HepG2 (cell line): ENCODE data around the gene MATR3. TPM values are rescaled to one million over a fixed set of nuclear protein-coding genes. Genes with fewer than 3 reads are reported as not detected.

Experiments
- ATAC-seq: fragments of 200-7000 bp; cut with Tn5 transposase; 3 replicates; pipeline ENCODE4 v1.9.1; 2020; ENCODE audit warnings: mild to moderate bottlenecking, moderate library complexity
- BruUV-seq: library from RNA; stranded (reverse); fragments of 400-500 nt; replicated peaks from 2 replicates; lab custom pipeline; 2021; lab: Mats Ljungman, UMichigan
- CTCF ChIA-PET: fragments of 300-600 bp; formaldehyde crosslinking; extraction: SDS; loops from one replicate; lab custom pipeline; 2021; ENCODE audit warnings: low total read pairs, inconsistent platforms, low intra/inter-chr PET ratio; lab: Yijun Ruan, JAX
- POLR2A ChIA-PET: fragments of 350-600 bp; sonication (Branson Sonifier 250); formaldehyde crosslinking; loops from one replicate; lab custom pipeline; 2020; ENCODE audit warnings: antibody characterized with exemption, inconsistent platforms; lab: Yijun Ruan, JAX
- DNase-seq: peaks from one replicate; pipeline ENCODE4 v3.0.0-alpha.2; 2015; ENCODE audit warnings: low spot score
- FAIRE-seq: peaks from 3 replicates; lab custom pipeline; 2011; peaks lifted over from hg19 to GRCh38; lab: Jason Lieb, UNC
- H2AFZ ChIP-seq: one replicate; pipeline ENCODE4 v1.6.1; 2011; ENCODE audit warnings: low read length, inconsistent platforms
- H3K27ac ChIP-seq: fragments of 300-600 bp; 3 replicates; pipeline ENCODE4 v1.8.0; 2011; ENCODE audit warnings: mixed run types, mild to moderate bottlenecking, mixed read lengths, low read length, inconsistent platforms; ENCODE audit not compliant: insufficient read depth; ENCODE audit errors: extremely low read length
- H3K27me3 ChIP-seq, 2 experiments: fragments of 200-600 bp in 1 of 2; 2 replicates in 1 of 2; 3 replicates in 1 of 2; pipeline versions ENCODE4 v1.6.0 to v1.8.0; 2011; ENCODE audit warnings: low read length in 2 of 2, mild to moderate bottlenecking in 2 of 2, moderate library complexity in 2 of 2, inconsistent platforms in 1 of 2; ENCODE audit not compliant: insufficient read depth in 2 of 2, control insufficient read depth in 1 of 2
- H3K36me3 ChIP-seq, 2 experiments: fragments of 200-600 bp in 1 of 2; replicated peaks in 1 of 2; 2 replicates in 1 of 2; 3 replicates in 1 of 2; pipeline versions ENCODE4 v1.5.1 to v1.8.0; 2011; ENCODE audit warnings: low read length in 2 of 2, inconsistent platforms in 1 of 2; ENCODE audit not compliant: insufficient read depth in 2 of 2, control insufficient read depth in 1 of 2
- H3K4me1 ChIP-seq: 2 replicates; pipeline ENCODE4 v1.5.1; 2012; ENCODE audit warnings: low read length, inconsistent platforms; ENCODE audit not compliant: insufficient read depth
- H3K4me2 ChIP-seq: 2 replicates; pipeline ENCODE4 v1.6.0; 2011; ENCODE audit warnings: low read depth, low read length, inconsistent platforms
- H3K4me3 ChIP-seq, 3 experiments: fragments of 200-600 bp in 1 of 3; sonication (generic), shearing (Covaris generic) in 1 of 3; replicated peaks in 1 of 3; 2 replicates each; pipeline ENCODE4 v1.5.1; 2011 to 2016; ENCODE audit warnings: low read length in 3 of 3, inconsistent platforms in 2 of 3, low read depth in 2 of 3, mild to moderate bottlenecking in 2 of 3, control low read depth in 1 of 3, mixed read lengths in 1 of 3; ENCODE audit not compliant: insufficient read depth in 1 of 3
- H3K79me2 ChIP-seq: one replicate; pipeline ENCODE4 v1.6.1; 2011; ENCODE audit warnings: low read length, inconsistent platforms; ENCODE audit not compliant: insufficient read depth
- H3K9ac ChIP-seq: 2 replicates; pipeline ENCODE4 v1.6.0; 2011; ENCODE audit warnings: mild to moderate bottlenecking, low read depth, low read length, inconsistent platforms; ENCODE audit not compliant: insufficient read depth
- H3K9me3 ChIP-seq: 2 replicates; pipeline ENCODE4 v1.5.1; 2012; ENCODE audit warnings: mild to moderate bottlenecking, low read length
- H4K20me1 ChIP-seq: 2 replicates; pipeline ENCODE4 v1.6.0; 2011; ENCODE audit warnings: inconsistent platforms, mild to moderate bottlenecking, low read length, moderate library complexity; ENCODE audit not compliant: insufficient read depth
- CEBPB ChIP-seq: IDR thresholded peaks from 2 replicates; pipeline ENCODE4 v1.6.1; 2011; ENCODE audit warnings: low read depth, low read length, improper control_type of control experiment, borderline replicate concordance
- DNMT1 ChIP-seq: sonication (generic); formaldehyde crosslinking; IDR thresholded peaks from 2 replicates; pipeline ENCODE4 v1.5.1; 2020; ENCODE audit warnings: mild to moderate bottlenecking, missing genetic modification reagents
- FOXC1 ChIP-seq: sonication (generic); formaldehyde crosslinking; IDR thresholded peaks from 2 replicates; pipeline ENCODE4 v1.8.0; 2022; ENCODE audit warnings: mild to moderate bottlenecking, missing genetic modification reagents, borderline replicate concordance
- RBM22 ChIP-seq: fragments of 200-400 bp; formaldehyde crosslinking; optimal IDR thresholded peaks from 2 replicates; pipeline ENCODE3; 2017; ENCODE audit warnings: mild to moderate bottlenecking, low read length, moderate library complexity
- ZKSCAN1 ChIP-seq: fragments of 150-350 bp; IDR thresholded peaks from 2 replicates; pipeline ENCODE4 v1.6.1; 2014; ENCODE audit warnings: low read length
- ZNF850 ChIP-seq: sonication (generic); formaldehyde crosslinking; conservative IDR thresholded peaks from 2 replicates; pipeline ENCODE4 v1.9.0; 2021; ENCODE audit warnings: mild to moderate bottlenecking, missing genetic modification reagents
- WGBS: methylation state at CpG from one replicate; pipeline ENCODE4 v1.1.6; 2017; ENCODE audit warnings: low lambda C conversion rate; 5-methylcytosine and 5-hydroxymethylcytosine counted together
- in situ Hi-C: cut with HindIII; loops from 2 replicates; pipeline ENCODE4 v1.10.0; 2017; ENCODE audit warnings: low pct_unique_long_range_greater_than_20kb; ENCODE audit not compliant: extremely low pct_ligation_motif_present
- intact Hi-C: fragments of 100-400 bp; cut with micrococcal nuclease; formaldehyde crosslinking; loops from one replicate; pipeline ENCODE4 v1.10.0; 2022; ENCODE audit not compliant: unreplicated experiment
- polyA plus RNA-seq, 8 experiments: library from polyadenylated mRNA; depleted of rRNA in 3 of 8; stranded (reverse) in 7 of 8; unstranded in 1 of 8; fragments of >200 nt; fragmentation: Illumina TruSeq in 4 of 8; extraction: Trizol in 4 of 8; gene quantifications; 2 replicates each; pipeline versions ENCODE4 v1.2.1 to v1.2.3, GENCODE V29; 2011 to 2016; ENCODE audit warnings: low read depth in 4 of 8, missing spikeins in 1 of 8, mixed read lengths in 1 of 8; ENCODE audit not compliant: insufficient read depth in 1 of 8
- total RNA-seq, 5 experiments: library from RNA; depleted of rRNA; stranded (reverse); fragments of >200 nt; fragmentation: Illumina TruSeq; extraction: Trizol; gene quantifications; 2 replicates each; pipeline ENCODE4 v1.2.3, GENCODE V29; 2016; ENCODE audit warnings: low read depth in 1 of 5
- TF ChIP-seq, protein P1 (sequence below): sonication (generic); formaldehyde crosslinking; IDR thresholded peaks from 2 replicates; pipeline ENCODE4 v1.5.0; 2020; ENCODE audit warnings: mild to moderate bottlenecking, missing genetic modification reagents

The MATR3 gene
- total and polyA plus RNA-seq, 2 of the 13 experiments (the other 11 are each of a cell fraction or from before 2014, with no cell fraction given) = 94.2 to 341 TPM

DNA sequence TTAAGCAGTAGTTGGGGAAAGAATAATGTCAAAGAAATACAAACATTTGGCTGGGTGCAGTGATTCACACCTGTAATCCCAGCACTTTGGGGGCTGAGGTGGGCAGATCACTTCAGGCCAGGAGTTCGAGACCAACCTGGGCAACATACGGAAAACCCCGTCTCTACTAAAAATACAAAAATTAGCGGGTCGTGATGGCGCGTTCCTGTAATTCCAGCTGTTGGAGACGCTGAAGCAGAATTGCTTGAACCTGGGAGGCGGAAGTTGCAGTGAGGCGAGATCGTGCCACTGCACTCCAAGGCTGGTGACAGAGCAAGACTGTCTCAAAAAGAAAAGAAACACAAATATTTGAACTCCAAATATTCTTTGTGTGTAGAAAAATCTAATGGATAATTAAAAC lies 4.7 kb downstream of the MATR3 start:
- in situ Hi-C loops = no loop called here
- ATAC-seq (no peak), DNase-seq (no peak), FAIRE-seq (no peak)
- intact Hi-C loops = no loop called here
- ChIA-PET POLR2A (no interaction called here), CTCF (no interaction called here)
- 76% methylated on average over 11 of the region's 11 CpGs for WGBS
- TF ChIP-seq ZNF850 (CRISPR knock-in tag) (no peak), DNMT1 (CRISPR knock-in tag) (no peak), CEBPB (no peak), ZKSCAN1 (no peak)
- peak overlapping the region; percentile 93 for H3K4me2 ChIP-seq
- H2AFZ ChIP-seq = no peak overlapping the region
- peaks cover 71% of the 10 kb centered on the region for H3K4me1 ChIP-seq
- H3K9me3 ChIP-seq = no peaks in the 10 kb centered on the region
- no TSS peak for BruUV-seq
- no peak overlapping the region for H3K9ac ChIP-seq
- H3K36me3 ChIP-seq = peaks cover 0 to 1% of the 10 kb centered on the region in 2 experiments; a peak in 1 of 5 replicates
- H3K4me3 ChIP-seq = no peak overlapping the region
- no peak overlapping the region for H3K27ac ChIP-seq
- H3K79me2 ChIP-seq = peaks cover 97% of the 10 kb centered on the region
- H3K27me3 ChIP-seq = no peaks in the 10 kb centered on the region; a peak in 1 of 5 replicates
- peaks cover 89% of the 10 kb centered on the region for H4K20me1 ChIP-seq

DNA sequence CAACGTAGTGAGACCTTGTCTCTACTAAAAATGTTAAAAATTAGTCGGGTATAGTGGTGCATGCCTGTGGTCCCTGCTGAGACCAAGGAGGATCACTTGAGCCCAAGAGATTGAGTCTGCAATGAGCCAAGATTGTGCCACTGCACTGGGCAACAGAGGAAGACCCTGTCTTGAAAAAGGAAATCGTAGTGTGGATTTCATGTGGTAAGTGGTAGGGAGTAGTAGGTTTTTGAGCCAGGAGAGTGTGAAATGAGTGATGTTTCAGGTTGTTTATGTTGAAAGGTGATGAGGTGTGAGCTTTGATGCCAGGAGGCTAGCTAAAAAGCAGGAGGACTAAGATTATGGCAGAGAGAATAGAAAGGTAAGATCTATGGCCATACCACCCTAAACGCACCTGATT lies 5.9 kb downstream of the MATR3 start:
- Histone ChIP-seq H3K36me3 (peaks cover 0 to 1% of the 10 kb centered on the region in 2 experiments; a peak in 1 of 5 replicates), H3K9ac (no peak overlapping the region), H2AFZ (no peak overlapping the region), H3K9me3 (no peaks in the 10 kb centered on the region), H3K27ac (no peak overlapping the region), H3K4me1 (peaks cover 82% of the 10 kb centered on the region)
- in situ Hi-C loops = no loop called here
- no peak for ATAC-seq
- no peak for DNase-seq
- POLR2A ChIA-PET = no interaction called here
- FAIRE-seq = no peak
- TF ChIP-seq, protein P1, sequence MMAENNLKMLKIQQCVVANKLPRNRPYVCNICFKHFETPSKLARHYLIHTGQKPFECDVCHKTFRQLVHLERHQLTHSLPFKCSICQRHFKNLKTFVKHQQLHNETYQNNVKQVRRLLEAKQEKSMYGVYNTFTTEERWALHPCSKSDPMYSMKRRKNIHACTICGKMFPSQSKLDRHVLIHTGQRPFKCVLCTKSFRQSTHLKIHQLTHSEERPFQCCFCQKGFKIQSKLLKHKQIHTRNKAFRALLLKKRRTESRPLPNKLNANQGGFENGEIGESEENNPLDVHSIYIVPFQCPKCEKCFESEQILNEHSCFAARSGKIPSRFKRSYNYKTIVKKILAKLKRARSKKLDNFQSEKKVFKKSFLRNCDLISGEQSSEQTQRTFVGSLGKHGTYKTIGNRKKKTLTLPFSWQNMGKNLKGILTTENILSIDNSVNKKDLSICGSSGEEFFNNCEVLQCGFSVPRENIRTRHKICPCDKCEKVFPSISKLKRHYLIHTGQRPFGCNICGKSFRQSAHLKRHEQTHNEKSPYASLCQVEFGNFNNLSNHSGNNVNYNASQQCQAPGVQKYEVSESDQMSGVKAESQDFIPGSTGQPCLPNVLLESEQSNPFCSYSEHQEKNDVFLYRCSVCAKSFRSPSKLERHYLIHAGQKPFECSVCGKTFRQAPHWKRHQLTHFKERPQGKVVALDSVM (CRISPR knock-in tag) = peak; percentile 2; the same call in 1 of the 2 replicates
- TF ChIP-seq FOXC1 (CRISPR knock-in tag) = no peak
- peak; percentile 29 for TF ChIP-seq RBM22
- TF ChIP-seq, all 625 proteins: peak for 2
- no TSS peak for BruUV-seq
- Histone ChIP-seq H3K4me2 (0 out of 2 replicates have a peak overlapping the region, but pooled peaks have one; percentile 4), H3K4me3 (no peak overlapping the region), H3K27me3 (no peaks in the 10 kb centered on the region; a peak in 1 of 5 replicates), H4K20me1 (peaks cover 100% of the 10 kb centered on the region), H3K79me2 (peaks cover 99% of the 10 kb centered on the region)
- intact Hi-C loops = no loop called here
- CTCF ChIA-PET = no interaction called here
- WGBS = 50% methylated on average over 4 of the region's 4 CpGs
